ENCODE data around the gene ARID1B. TPM values are rescaled to one million over a fixed set of nuclear protein-coding genes. Genes with fewer than 3 reads are reported as not detected.

The ARID1B gene
- total and polyA plus RNA-seq, 9 of the 15 experiments (the other 6 are each of a cell fraction or from before 2014, with no cell fraction given), result 12.5 to 50.5 (median 25.8) TPM

- TF ChIP-seq ZNF644 (tag; IDR thresholded peaks at IDR 0.05; ENCODE audit: low read depth) (0 out of 2 replicates have a peak, but pooled peaks have one; percentile 14), NKRF (IDR thresholded peaks at IDR 0.05; ENCODE audit: borderline replicate concordance) (peak; percentile 79; the same call in 1 of the 2 replicates), USF1 (CRISPR knock-in tag; IDR thresholded peaks at IDR 0.05) (no peak), C11orf30 (IDR thresholded peaks at IDR 0.05; ENCODE audit: low read depth) (peak; percentile 44), NR2C2 (CRISPR knock-in tag; IDR thresholded peaks at IDR 0.05) (0 out of 2 replicates have a peak, but pooled peaks have one; percentile 0), NR2C2 (tag; IDR thresholded peaks at IDR 0.05) (no peak), PTTG1 (tag; IDR thresholded peaks at IDR 0.05; ENCODE audit: low read depth) (no peak), JUN (IDR thresholded peaks at IDR 0.05; ENCODE audit: borderline replicate concordance, low read depth, low read length) (peak; percentile 2; the same call in 1 of the 2 replicates), JUN (CRISPR knock-in tag; IDR thresholded peaks at IDR 0.05; ENCODE audit: borderline replicate concordance) (no peak), ZNF174 (CRISPR knock-in tag; IDR thresholded peaks at IDR 0.05) (no peak), NRF1 (conservative IDR thresholded peaks at IDR 0.05 in 1 of 2, IDR thresholded peaks at IDR 0.05 in 1 of 2) (peak; percentile 32 to 63; a peak in 3 of 4 replicates), CREB5 (CRISPR knock-in tag; IDR thresholded peaks at IDR 0.05) (no peak), MEF2D (tag; conservative IDR thresholded peaks at IDR 0.05; ENCODE audit: low read depth) (no peak), ZBTB26 (CRISPR knock-in tag; IDR thresholded peaks at IDR 0.05) (0 out of 2 replicates have a peak, but pooled peaks have one; percentile 16), CCNT2 (IDR thresholded peaks at IDR 0.05; ENCODE audit: borderline replicate concordance, extremely low read depth, insufficient read length, low read depth, low read length) (no peak)
Observed at GRCh38 chr6:157021993-157022740, 245.0 kb downstream of the ARID1B start (continued).
